Loucy (cell line): ENCODE data around the gene MAP7D1.

Experiments used
- H2AFZ ChIP-seq: fragments of 200-600 bp; sonication (generic); 2 replicates; pipeline ENCODE4 v1.6.0; 2016; ENCODE audit warnings: antibody characterized with exemption, mild to moderate bottlenecking, low read length, moderate library complexity
- H3F3A ChIP-seq: fragments of 200-600 bp; 2 replicates; pipeline ENCODE4 v1.6.0; 2016; ENCODE audit warnings: antibody characterized with exemption, low read depth, mild to moderate bottlenecking
- H3K27me3 ChIP-seq: fragments of 200-600 bp; sonication (generic); 2 replicates; pipeline ENCODE4 v1.6.1; 2014; ENCODE audit warnings: low read length, mild to moderate bottlenecking; ENCODE audit not compliant: insufficient read depth, poor library complexity, severe bottlenecking
- H3K36me3 ChIP-seq: fragments of 200-600 bp; sonication (generic); 2 replicates; pipeline ENCODE4 v1.6.1; 2016; ENCODE audit warnings: low read length; ENCODE audit not compliant: insufficient read depth
- H3K4me1 ChIP-seq: fragments of 200-600 bp; sonication (generic); 2 replicates; pipeline ENCODE4 v1.5.1; 2014; ENCODE audit warnings: low read length, mild to moderate bottlenecking; ENCODE audit not compliant: insufficient read depth, poor library complexity, severe bottlenecking
- H3K4me2 ChIP-seq: fragments of 200-600 bp; sonication (generic); 2 replicates; pipeline ENCODE4 v1.6.0; 2014; ENCODE audit warnings: antibody characterized with exemption, low read length, low read depth, mild to moderate bottlenecking; ENCODE audit not compliant: poor library complexity, severe bottlenecking
- H3K4me3 ChIP-seq: fragments of 200-600 bp; sonication (generic); 2 replicates; pipeline ENCODE4 v1.5.1; 2014; ENCODE audit warnings: low read length, mild to moderate bottlenecking, mixed read lengths; ENCODE audit not compliant: poor library complexity, severe bottlenecking
- H3K79me2 ChIP-seq: fragments of 200-600 bp; sonication (generic); 2 replicates; pipeline ENCODE4 v1.6.1; 2014; ENCODE audit warnings: low read length; ENCODE audit not compliant: insufficient read depth
- H3K9ac ChIP-seq: fragments of 200-600 bp; sonication (generic); 2 replicates; pipeline ENCODE4 v1.6.0; 2014; ENCODE audit warnings: mild to moderate bottlenecking, low read depth, low read length, moderate library complexity; ENCODE audit not compliant: poor library complexity, severe bottlenecking
- H3K9me2 ChIP-seq: fragments of 200-600 bp; sonication (generic); replicated peaks from 2 replicates; pipeline ENCODE4 v1.6.1; 2016; ENCODE audit warnings: low read depth, low read length, mixed read lengths
- H3K9me3 ChIP-seq: fragments of 200-600 bp; sonication (generic); 2 replicates; pipeline ENCODE4 v1.6.1; 2014; ENCODE audit warnings: mild to moderate bottlenecking, antibody characterized with exemption, low read length, low read depth; ENCODE audit not compliant: insufficient read depth
- H4K20me1 ChIP-seq: fragments of 200-600 bp; sonication (generic); 2 replicates; pipeline ENCODE4 v1.6.0; 2014; ENCODE audit warnings: antibody characterized with exemption, low read length, mild to moderate bottlenecking; ENCODE audit not compliant: insufficient read depth, poor library complexity, severe bottlenecking
- CTCF ChIP-seq: fragments of 200-600 bp; sonication (generic); conservative IDR thresholded peaks from 2 replicates; pipeline ENCODE4 v1.5.1; 2014; ENCODE audit warnings: mild to moderate bottlenecking, antibody characterized with exemption, low read length
- EZH2phosphoT487 ChIP-seq: fragments of 200-600 bp; IDR thresholded peaks from 2 replicates; pipeline ENCODE4 v1.6.1; 2018; ENCODE audit warnings: antibody characterized with exemption, mild to moderate bottlenecking, moderate library complexity, borderline replicate concordance

The MAP7D1 gene

GRCh38 chr1:36168514-36168913, 12.6 kb downstream of the MAP7D1 start:
- no peaks in the 10 kb centered on the region for H3K9me2 ChIP-seq
- H3K36me3 ChIP-seq, result peaks cover 37% of the 10 kb centered on the region; the same call in 1 of the 2 replicates
- peaks cover 32% of the 10 kb centered on the region for H4K20me1 ChIP-seq
- H2AFZ ChIP-seq, result no peak overlapping the region
- no peak overlapping the region for H3K9ac ChIP-seq
- TF ChIP-seq EZH2phosphoT487, result no peak
- no peak for TF ChIP-seq CTCF
- no peaks in the 10 kb centered on the region for H3K9me3 ChIP-seq
- no peak overlapping the region for H3K4me3 ChIP-seq
- H3K4me2 ChIP-seq, result no peak overlapping the region
- no peaks in the 10 kb centered on the region for H3K27me3 ChIP-seq
- H3K4me1 ChIP-seq, result no peaks in the 10 kb centered on the region
- H3F3A ChIP-seq, result no peaks in the 10 kb centered on the region
- peaks cover 68% of the 10 kb centered on the region for H3K79me2 ChIP-seq

DNA sequence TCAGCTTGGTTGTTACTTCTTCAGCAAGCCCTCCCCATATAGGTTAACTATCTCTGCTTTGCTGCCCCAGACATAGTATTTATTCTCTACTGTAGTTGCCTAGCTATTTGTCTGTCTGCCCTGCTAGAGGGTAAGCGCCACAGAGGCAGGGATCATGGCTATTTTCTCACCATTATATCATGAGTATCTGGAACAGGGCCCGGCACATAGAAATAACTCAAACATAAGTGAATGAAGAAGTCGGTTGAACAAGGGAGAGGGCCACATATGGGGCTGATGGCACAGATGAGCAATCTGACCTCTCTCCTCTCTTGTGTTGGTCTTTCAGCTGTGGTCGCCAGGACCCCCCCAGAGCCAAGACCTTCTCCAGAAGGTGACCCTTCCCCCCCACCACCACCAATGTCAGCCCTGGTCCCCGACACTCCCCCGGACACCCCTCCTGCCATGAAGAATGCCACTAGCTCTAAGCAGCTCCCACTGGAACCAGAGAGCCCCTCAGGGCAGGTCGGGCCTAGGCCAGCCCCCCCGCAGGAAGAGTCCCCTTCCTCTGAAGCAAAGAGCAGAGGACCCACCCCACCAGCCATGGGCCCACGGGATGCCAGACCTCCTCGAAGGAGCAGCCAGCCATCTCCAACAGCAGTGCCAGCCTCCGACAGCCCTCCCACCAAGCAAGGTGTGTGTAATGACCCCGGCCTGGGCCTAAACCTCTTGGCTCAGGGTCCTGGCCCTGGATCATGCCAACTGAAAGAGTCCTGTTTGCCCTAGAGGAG, 14.9 kb downstream of the MAP7D1 start:
- no peaks in the 10 kb centered on the region for H3K9me3 ChIP-seq
- no peaks in the 10 kb centered on the region for H3K9me2 ChIP-seq
- peaks cover 59% of the 10 kb centered on the region; the same call in 1 of the 2 replicates for H3K36me3 ChIP-seq
- H4K20me1 ChIP-seq, result peaks cover 26% of the 10 kb centered on the region
- no peak overlapping the region for H3K4me3 ChIP-seq
- H3K27me3 ChIP-seq, result no peaks in the 10 kb centered on the region
- H2AFZ ChIP-seq, result no peak overlapping the region
- no peak for TF ChIP-seq EZH2phosphoT487
- TF ChIP-seq CTCF, result no peak
- no peak overlapping the region for H3K9ac ChIP-seq
- H3K4me1 ChIP-seq, result no peaks in the 10 kb centered on the region
- H3F3A ChIP-seq, result no peaks in the 10 kb centered on the region
- peaks cover 47% of the 10 kb centered on the region for H3K79me2 ChIP-seq
- no peak overlapping the region for H3K4me2 ChIP-seq

- H3K27me3 ChIP-seq, result no peaks in the 10 kb centered on the region
- H3K79me2 ChIP-seq, result peaks cover 33% of the 10 kb centered on the region
- no peak overlapping the region for H3K9ac ChIP-seq
- no peak overlapping the region for H2AFZ ChIP-seq
- H3K9me3 ChIP-seq, result no peaks in the 10 kb centered on the region
- H3K9me2 ChIP-seq, result no peaks in the 10 kb centered on the region
- peaks cover 22% of the 10 kb centered on the region for H4K20me1 ChIP-seq
- peaks cover 67% of the 10 kb centered on the region; the same call in 1 of the 2 replicates for H3K36me3 ChIP-seq
- no peaks in the 10 kb centered on the region for H3F3A ChIP-seq
- no peak overlapping the region for H3K4me2 ChIP-seq
- TF ChIP-seq CTCF (no peak), EZH2phosphoT487 (no peak)
- H3K4me3 ChIP-seq, result no peak overlapping the region
- no peaks in the 10 kb centered on the region for H3K4me1 ChIP-seq
Observed at GRCh38 chr1:36172017-36172747, 16.2 kb downstream of the MAP7D1 start.
